Lung (tissue), 12 donors: ENCODE data around the gene DBN1. TPM values are rescaled to one million over a fixed set of nuclear protein-coding genes. Genes with fewer than 3 reads are reported as not detected.

ENCODE experiments used
- ATAC-seq: fragments of 200-7000 bp; cut with Tn5 transposase; one replicate; pipeline ENCODE4 v1.9.1; 2020; ENCODE audit warnings: moderate number of reproducible peaks; ENCODE audit not compliant: insufficient read depth, low FRiP score
- DNase-seq, 3 donors: peaks; one replicate each; pipeline ENCODE4 v3.0.0-alpha.2; 2013 to 2017
- H3K27ac ChIP-seq, 2 donors: one replicate each; pipeline ENCODE4 v1.5.1; 2013; ENCODE audit warnings: mild to moderate bottlenecking in 2 of 2, moderate library complexity in 2 of 2, control low read depth in 1 of 2, inconsistent platforms in 1 of 2, low read depth in 1 of 2, low read length in 1 of 2
- H3K27me3 ChIP-seq, 3 donors: one replicate each; pipeline ENCODE4 v1.5.1; 2013; ENCODE audit warnings: low read length in 2 of 3; ENCODE audit not compliant: control insufficient read depth in 3 of 3, insufficient read depth in 3 of 3
- H3K36me3 ChIP-seq, 4 donors: one replicate each; pipeline ENCODE4 v1.5.1; 2013; ENCODE audit warnings: low read length in 4 of 4, mild to moderate bottlenecking in 1 of 4, moderate library complexity in 1 of 4; ENCODE audit not compliant: control insufficient read depth in 4 of 4, insufficient read depth in 4 of 4
- H3K4me1 ChIP-seq, 5 donors: one replicate each; pipeline ENCODE4 v1.5.1; 2013; ENCODE audit warnings: low read length in 5 of 5, mild to moderate bottlenecking in 2 of 5, moderate library complexity in 1 of 5; ENCODE audit not compliant: control insufficient read depth in 5 of 5, insufficient read depth in 5 of 5
- H3K4me3 ChIP-seq: one replicate; pipeline ENCODE4 v1.5.1; 2013; ENCODE audit warnings: mild to moderate bottlenecking, control low read depth, moderate library complexity
- H3K9ac ChIP-seq, 2 donors: one replicate each; pipeline ENCODE4 v1.5.1; 2013; ENCODE audit warnings: low read length in 2 of 2, control low read depth in 1 of 2; ENCODE audit not compliant: insufficient read depth in 1 of 2
- H3K9me3 ChIP-seq, 4 donors: one replicate each; pipeline ENCODE4 v1.5.1; 2013; ENCODE audit warnings: low read length in 3 of 4, mild to moderate bottlenecking in 1 of 4, moderate library complexity in 1 of 4; ENCODE audit not compliant: control insufficient read depth in 4 of 4, insufficient read depth in 3 of 4
- CTCF ChIP-seq: IDR thresholded peaks from 2 replicates; pipeline ENCODE4 v1.5.1; 2012; ENCODE audit warnings: mild to moderate bottlenecking; ENCODE audit errors: control extremely low read depth, extremely low read depth
- WGBS, 2 donors: extraction: QIAGEN DNeasy Blood & Tissue Kit; methylation state at CpG; one replicate each; pipeline ENCODE4 v1.1.7; 2013; 5-methylcytosine and 5-hydroxymethylcytosine counted together
- polyA plus RNA-seq, 2 donors: library from polyadenylated mRNA; stranded (reverse); fragments of 200-250 nt; gene quantifications; one replicate each; pipeline ENCODE4 v1.2.1, GENCODE V29; 2013
- total RNA-seq, 2 donors: library from RNA; depleted of rRNA in 1 of 2; stranded (reverse); fragments of >200 nt in 1 of 2; gene quantifications; one replicate each; pipeline ENCODE4 v1.2.1, GENCODE V29; 2014 to 2021
- donor health status: control.
- donor health status: control.
- donor health status: Bipolar disorder and iron deficiency.
- donor health status: healthy.
- donor health status: DM: yes; HTN: yes; CAD: no.

Gene DBN1
- total and polyA plus RNA-seq, 4 donors, result 18.7 to 38.3 (median 30.3) TPM

- Histone ChIP-seq H3K27ac (no peak overlapping the region), H3K4me3 (no peak overlapping the region), H3K36me3 (peaks cover 7 to 49% (median 42%) of the 10 kb centered on the region in 4 donors), H3K27me3 (no peaks in the 10 kb centered on the region), H3K9ac (no peak overlapping the region), H3K4me1 (peaks cover 0 to 19% (median 8%) of the 10 kb centered on the region in 5 donors), H3K9me3 (no peaks in the 10 kb centered on the region)
- DNase-seq, result no peak
- WGBS, 2 donors, result 94 to 95% methylated on average over 11 of the region's 11 CpGs
- TF ChIP-seq CTCF, result no peak
- ATAC-seq, result no peak
Measured at GRCh38 chr5:177514541-177514940, 41.1 kb upstream of the DBN1 start.

DNA sequence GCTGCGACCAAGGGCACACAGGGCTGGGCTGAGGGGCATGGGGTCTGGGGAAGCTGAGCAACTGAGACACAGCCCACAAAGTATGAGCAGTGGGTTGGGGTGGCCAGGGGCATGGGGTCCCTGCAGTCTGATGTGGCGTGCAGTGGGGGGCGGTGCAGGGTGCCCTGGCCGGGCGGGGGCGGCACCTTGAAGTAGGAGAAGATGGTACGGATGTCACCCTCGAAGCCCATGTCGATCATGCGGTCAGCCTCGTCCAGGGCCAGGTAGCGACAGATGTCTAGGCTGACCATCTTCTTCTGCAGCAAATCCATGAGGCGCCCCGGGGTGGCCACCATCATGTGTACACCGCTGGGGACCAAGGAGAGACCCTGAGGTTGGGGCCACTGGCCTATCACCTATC lies 40.1 kb upstream of the DBN1 start:
- peaks cover 0 to 19% (median 8%) of the 10 kb centered on the region in 5 donors for H3K4me1 ChIP-seq
- peaks cover 7 to 45% (median 39%) of the 10 kb centered on the region in 4 donors for H3K36me3 ChIP-seq
- H3K27me3 ChIP-seq, result no peaks in the 10 kb centered on the region
- 97 to 99% methylated on average over 15 of the region's 15 CpGs for WGBS, 2 donors
- DNase-seq (no peak), ATAC-seq (no peak)
- H3K27ac ChIP-seq, result no peak overlapping the region
- no peak overlapping the region for H3K4me3 ChIP-seq
- no peaks in the 10 kb centered on the region for H3K9me3 ChIP-seq
- no peak overlapping the region for H3K9ac ChIP-seq
- TF ChIP-seq CTCF, result no peak

- TF ChIP-seq CTCF, result no peak
- Histone ChIP-seq H3K9me3 (no peaks in the 10 kb centered on the region), H3K36me3 (peaks cover 7 to 47% (median 39%) of the 10 kb centered on the region in 4 donors), H3K27me3 (no peaks in the 10 kb centered on the region), H3K4me3 (no peak overlapping the region), H3K27ac (no peak overlapping the region), H3K4me1 (peaks cover 0 to 19% (median 8%) of the 10 kb centered on the region in 5 donors), H3K9ac (no peak overlapping the region)
- DNase-seq (no peak), ATAC-seq (no peak)
- WGBS, 2 donors, result 90 to 97% methylated on average over 16 of the region's 16 CpGs
Measured at GRCh38 chr5:177512736-177513380, 39.4 kb upstream of the DBN1 start.
